Effector memory CD8-positive, alpha-beta T cell (primary cell): Measurements from ENCODE around the gene WWOX.
A peak's percentile ranks its signal among the peaks of the same experiment; 100 is the strongest.

ENCODE experiments used
- ATAC-seq: fragments of 150-1000 bp; cut with Tn5 transposase; replicated peaks from 2 replicates; pipeline ENCODE4 v1.10.0; 2021; ENCODE audit warnings: mild to moderate bottlenecking, moderate library complexity
- DNase-seq, 3 experiments: peaks; one replicate each; pipeline ENCODE4 v3.0.0; 2021
- H3K27ac Mint-ChIP-seq, 2 donors: one replicate each; pipeline ENCODE4 v1.8.0; 2022; ENCODE audit warnings: mild to moderate bottlenecking in 2 of 2, mixed read lengths in 2 of 2, moderate library complexity in 2 of 2
- H3K27me3 Mint-ChIP-seq, 2 donors: one replicate each; pipeline ENCODE4 v1.8.0; 2022; ENCODE audit warnings: mixed read lengths in 2 of 2
- H3K36me3 Mint-ChIP-seq: one replicate; pipeline ENCODE4 v1.8.0; 2022; ENCODE audit warnings: mild to moderate bottlenecking, moderate library complexity, mixed read lengths; ENCODE audit not compliant: insufficient read depth
- H3K4me1 Mint-ChIP-seq, 2 donors: one replicate each; pipeline ENCODE4 v1.8.0; 2022; ENCODE audit warnings: low read depth in 2 of 2, mixed read lengths in 2 of 2
- H3K4me3 Mint-ChIP-seq, 2 donors: one replicate each; pipeline ENCODE4 v1.8.0; 2022; ENCODE audit warnings: mild to moderate bottlenecking in 2 of 2, mixed read lengths in 2 of 2, moderate library complexity in 2 of 2
- H3K9me3 Mint-ChIP-seq, 2 donors: one replicate each; pipeline ENCODE4 v1.8.0; 2022; ENCODE audit warnings: mixed read lengths in 2 of 2

WWOX gene

GRCh38 chr16:78879011-78879410, 779.6 kb downstream of the WWOX start:
- Mint-ChIP-seq H3K27me3 (no peaks in the 10 kb centered on the region), H3K4me3 (no peak overlapping the region), H3K27ac (no peak overlapping the region), H3K4me1 (no peaks in the 10 kb centered on the region), H3K9me3 (no peaks in the 10 kb centered on the region), H3K36me3 (no peaks in the 10 kb centered on the region)
- DNase-seq (no peak), ATAC-seq (no peak)

- no peaks in the 10 kb centered on the region for H3K27me3 Mint-ChIP-seq
- no peak overlapping the region for H3K4me3 Mint-ChIP-seq
- ATAC-seq: no peak
- H3K27ac Mint-ChIP-seq: no peak overlapping the region
- H3K4me1 Mint-ChIP-seq: no peaks in the 10 kb centered on the region
- DNase-seq: no peak
- H3K36me3 Mint-ChIP-seq: no peaks in the 10 kb centered on the region
- no peaks in the 10 kb centered on the region for H3K9me3 Mint-ChIP-seq
Observed at GRCh38 chr16:78882150-78882549, 782.7 kb downstream of the WWOX start.

- ATAC-seq (no peak), DNase-seq (no peak)
- Mint-ChIP-seq H3K36me3 (no peaks in the 10 kb centered on the region), H3K9me3 (no peaks in the 10 kb centered on the region), H3K4me3 (no peak overlapping the region), H3K27me3 (no peaks in the 10 kb centered on the region), H3K4me1 (no peaks in the 10 kb centered on the region), H3K27ac (no peak overlapping the region)
Observed at GRCh38 chr16:78882751-78883150, 783.3 kb downstream of the WWOX start.

GRCh38 chr16:78884204-78884603, 784.8 kb downstream of the WWOX start:
- Mint-ChIP-seq H3K4me1 (peaks cover 0 to 2% of the 10 kb centered on the region in 2 donors), H3K4me3 (no peak overlapping the region), H3K9me3 (no peaks in the 10 kb centered on the region), H3K36me3 (no peaks in the 10 kb centered on the region), H3K27me3 (no peaks in the 10 kb centered on the region), H3K27ac (peak overlapping the region in 1 of 2 donors; percentile 47)
- DNase-seq (no peak), ATAC-seq (no peak)

GRCh38 chr16:78889346-78889745, 789.9 kb downstream of the WWOX start:
- peaks cover 15 to 18% of the 10 kb centered on the region in 2 donors for H3K4me1 Mint-ChIP-seq
- H3K9me3 Mint-ChIP-seq: no peaks in the 10 kb centered on the region
- no peaks in the 10 kb centered on the region for H3K36me3 Mint-ChIP-seq
- no peak overlapping the region for H3K27ac Mint-ChIP-seq
- H3K27me3 Mint-ChIP-seq: no peaks in the 10 kb centered on the region
- no peak overlapping the region for H3K4me3 Mint-ChIP-seq
- no peak for DNase-seq
- ATAC-seq: no peak

GRCh38 chr16:78890373-78890895, 791.0 kb downstream of the WWOX start:
- H3K4me3 Mint-ChIP-seq: no peak overlapping the region
- H3K9me3 Mint-ChIP-seq: no peaks in the 10 kb centered on the region
- no peak for DNase-seq
- no peaks in the 10 kb centered on the region for H3K36me3 Mint-ChIP-seq
- peak overlapping the region in 1 of 2 donors; percentile 18 for H3K27ac Mint-ChIP-seq
- no peaks in the 10 kb centered on the region for H3K27me3 Mint-ChIP-seq
- H3K4me1 Mint-ChIP-seq: peaks cover 17 to 25% of the 10 kb centered on the region in 2 donors
- ATAC-seq: no peak

GRCh38 chr16:78892951-78893733, 793.7 kb downstream of the WWOX start:
- Mint-ChIP-seq H3K4me1 (peaks cover 25 to 38% of the 10 kb centered on the region in 2 donors), H3K27ac (peak overlapping the region in 1 of 2 donors; percentile 88), H3K36me3 (peaks cover 3% of the 10 kb centered on the region), H3K9me3 (no peaks in the 10 kb centered on the region), H3K4me3 (peak overlapping the region in 1 of 2 donors; percentile 47), H3K27me3 (no peaks in the 10 kb centered on the region)
- no peak for ATAC-seq
- no peak for DNase-seq

- Mint-ChIP-seq H3K4me3 (peak overlapping the region; percentile 5 to 56), H3K9me3 (no peaks in the 10 kb centered on the region), H3K36me3 (peaks cover 3% of the 10 kb centered on the region), H3K4me1 (peaks cover 22 to 41% of the 10 kb centered on the region in 2 donors), H3K27me3 (no peaks in the 10 kb centered on the region), H3K27ac (peak overlapping the region; percentile 72 to 88)
- peak; percentile 68 for ATAC-seq
- peak in 2 of 3 experiments; percentile 2 to 11 for DNase-seq
Observed at GRCh38 chr16:78894886-78895285, 795.4 kb downstream of the WWOX start.

GRCh38 chr16:78895681-78896080, 796.2 kb downstream of the WWOX start:
- Mint-ChIP-seq H3K36me3 (peaks cover 3% of the 10 kb centered on the region), H3K27ac (peak overlapping the region; percentile 72 to 88), H3K4me3 (peak overlapping the region; percentile 5 to 56), H3K9me3 (no peaks in the 10 kb centered on the region), H3K27me3 (no peaks in the 10 kb centered on the region), H3K4me1 (peaks cover 19 to 36% of the 10 kb centered on the region in 2 donors)
- DNase-seq: no peak
- no peak for ATAC-seq

- peaks cover 3% of the 10 kb centered on the region for H3K36me3 Mint-ChIP-seq
- ATAC-seq (peak; percentile 76), DNase-seq (peak; percentile 6 to 32 (median 12))
- H3K9me3 Mint-ChIP-seq: no peaks in the 10 kb centered on the region
- H3K4me1 Mint-ChIP-seq: peaks cover 19 to 36% of the 10 kb centered on the region in 2 donors
- peak overlapping the region; percentile 5 to 56 for H3K4me3 Mint-ChIP-seq
- peak overlapping the region; percentile 72 to 88 for H3K27ac Mint-ChIP-seq
- no peaks in the 10 kb centered on the region for H3K27me3 Mint-ChIP-seq
Observed at GRCh38 chr16:78896280-78896679, 796.8 kb downstream of the WWOX start.

GRCh38 chr16:78897299-78897698, 797.8 kb downstream of the WWOX start:
- no peak for ATAC-seq
- Mint-ChIP-seq H3K4me3 (peak overlapping the region in 1 of 2 donors; percentile 21), H3K9me3 (no peaks in the 10 kb centered on the region), H3K27ac (peak overlapping the region; percentile 57 to 88), H3K36me3 (peaks cover 3% of the 10 kb centered on the region), H3K27me3 (no peaks in the 10 kb centered on the region), H3K4me1 (peaks cover 18 to 36% of the 10 kb centered on the region in 2 donors)
- DNase-seq: no peak

GRCh38 chr16:78900044-78900811, 800.8 kb downstream of the WWOX start:
- peaks cover 8 to 20% of the 10 kb centered on the region in 2 donors for H3K4me1 Mint-ChIP-seq
- DNase-seq: no peak
- H3K27ac Mint-ChIP-seq: no peak overlapping the region
- no peak overlapping the region for H3K4me3 Mint-ChIP-seq
- H3K36me3 Mint-ChIP-seq: peaks cover 3% of the 10 kb centered on the region
- ATAC-seq: no peak
- H3K27me3 Mint-ChIP-seq: no peaks in the 10 kb centered on the region
- no peaks in the 10 kb centered on the region for H3K9me3 Mint-ChIP-seq

- H3K4me3 Mint-ChIP-seq: no peak overlapping the region
- ATAC-seq (no peak), DNase-seq (no peak)
- no peaks in the 10 kb centered on the region for H3K27me3 Mint-ChIP-seq
- H3K27ac Mint-ChIP-seq: no peak overlapping the region
- H3K4me1 Mint-ChIP-seq: peaks cover 4 to 12% of the 10 kb centered on the region in 2 donors
- H3K9me3 Mint-ChIP-seq: no peaks in the 10 kb centered on the region
- H3K36me3 Mint-ChIP-seq: peaks cover 3% of the 10 kb centered on the region
Observed at GRCh38 chr16:78900966-78901365, 801.5 kb downstream of the WWOX start.
